ENCODE results near the gene NAA10. TPM values are rescaled to one million over a fixed set of nuclear protein-coding genes. Genes with fewer than 3 reads are reported as not detected.
A peak's percentile ranks its signal among the peaks of the same experiment; 100 is the strongest.

The NAA10 gene
- total RNA-seq, 2 donors from 2014 or later = 30.3 to 74.7 TPM

DNA sequence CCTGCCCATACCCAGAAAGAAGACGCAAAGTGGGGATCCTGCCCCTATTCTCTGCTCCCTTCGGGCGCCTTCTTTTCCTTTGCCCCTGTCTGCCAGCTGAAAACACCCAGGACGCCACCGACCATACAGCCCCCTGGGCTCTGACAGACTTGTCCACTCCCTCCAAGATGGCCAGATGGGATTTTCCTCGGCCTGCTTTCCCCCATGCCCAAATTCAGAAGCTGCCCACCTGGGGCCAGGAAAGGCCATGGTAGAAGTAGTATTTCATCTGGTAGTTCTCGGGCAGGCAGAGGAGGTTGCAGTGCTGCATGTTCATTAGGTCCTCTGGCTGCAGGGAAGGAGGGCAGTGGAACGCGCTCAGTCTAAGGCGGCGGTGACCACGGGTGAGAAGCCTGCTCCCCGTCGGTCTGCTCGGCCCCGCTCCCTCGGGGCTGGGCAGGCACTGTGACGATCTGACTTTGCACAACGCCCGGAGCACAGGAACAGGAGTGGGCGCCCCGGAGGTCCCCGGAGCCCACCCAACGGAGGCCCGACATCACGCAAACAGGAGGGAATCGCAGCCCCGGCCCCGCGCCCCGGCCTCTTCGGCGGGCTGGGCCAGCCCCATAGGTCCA lies 582 bp downstream of the NAA10 start:
- 0 to 3% methylated on average over 4 to 28 of the region's 33 CpGs for WGBS, 2 donors
- intact Hi-C loops (cut with DNase I) = no loop called here
- Histone ChIP-seq H3K9me3 (no peaks in the 10 kb centered on the region), H3K4me3 (peak overlapping the region; percentile 14 to 43), H3K36me3 (replicated peaks in 1 of 2; ENCODE audit: insufficient read depth in 1 of 2, low read depth in 2 of 2) (no peaks in the 10 kb centered on the region), H3K27me3 (no peaks in the 10 kb centered on the region), H3K4me1 (peaks cover 10% of the 10 kb centered on the region), H3K27ac (peak overlapping the region in 2 of 4 donors; percentile 55 to 64)
- no peak for TF ChIP-seq POLR2A (IDR thresholded peaks at IDR 0.05)
- TF ChIP-seq, protein P1, sequence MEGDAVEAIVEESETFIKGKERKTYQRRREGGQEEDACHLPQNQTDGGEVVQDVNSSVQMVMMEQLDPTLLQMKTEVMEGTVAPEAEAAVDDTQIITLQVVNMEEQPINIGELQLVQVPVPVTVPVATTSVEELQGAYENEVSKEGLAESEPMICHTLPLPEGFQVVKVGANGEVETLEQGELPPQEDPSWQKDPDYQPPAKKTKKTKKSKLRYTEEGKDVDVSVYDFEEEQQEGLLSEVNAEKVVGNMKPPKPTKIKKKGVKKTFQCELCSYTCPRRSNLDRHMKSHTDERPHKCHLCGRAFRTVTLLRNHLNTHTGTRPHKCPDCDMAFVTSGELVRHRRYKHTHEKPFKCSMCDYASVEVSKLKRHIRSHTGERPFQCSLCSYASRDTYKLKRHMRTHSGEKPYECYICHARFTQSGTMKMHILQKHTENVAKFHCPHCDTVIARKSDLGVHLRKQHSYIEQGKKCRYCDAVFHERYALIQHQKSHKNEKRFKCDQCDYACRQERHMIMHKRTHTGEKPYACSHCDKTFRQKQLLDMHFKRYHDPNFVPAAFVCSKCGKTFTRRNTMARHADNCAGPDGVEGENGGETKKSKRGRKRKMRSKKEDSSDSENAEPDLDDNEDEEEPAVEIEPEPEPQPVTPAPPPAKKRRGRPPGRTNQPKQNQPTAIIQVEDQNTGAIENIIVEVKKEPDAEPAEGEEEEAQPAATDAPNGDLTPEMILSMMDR (IDR thresholded peaks at IDR 0.05) = no peak
- ATAC-seq (no peak), DNase-seq (no peak)

GRCh38 chrX:153933748-153934147 lies 1.1 kb downstream of the NAA10 start:
- ATAC-seq = no peak
- intact Hi-C loops (cut with DNase I) = no loop called here
- 5 to 6% methylated on average over 3 to 6 of the region's 7 CpGs for WGBS, 2 donors

DNA sequence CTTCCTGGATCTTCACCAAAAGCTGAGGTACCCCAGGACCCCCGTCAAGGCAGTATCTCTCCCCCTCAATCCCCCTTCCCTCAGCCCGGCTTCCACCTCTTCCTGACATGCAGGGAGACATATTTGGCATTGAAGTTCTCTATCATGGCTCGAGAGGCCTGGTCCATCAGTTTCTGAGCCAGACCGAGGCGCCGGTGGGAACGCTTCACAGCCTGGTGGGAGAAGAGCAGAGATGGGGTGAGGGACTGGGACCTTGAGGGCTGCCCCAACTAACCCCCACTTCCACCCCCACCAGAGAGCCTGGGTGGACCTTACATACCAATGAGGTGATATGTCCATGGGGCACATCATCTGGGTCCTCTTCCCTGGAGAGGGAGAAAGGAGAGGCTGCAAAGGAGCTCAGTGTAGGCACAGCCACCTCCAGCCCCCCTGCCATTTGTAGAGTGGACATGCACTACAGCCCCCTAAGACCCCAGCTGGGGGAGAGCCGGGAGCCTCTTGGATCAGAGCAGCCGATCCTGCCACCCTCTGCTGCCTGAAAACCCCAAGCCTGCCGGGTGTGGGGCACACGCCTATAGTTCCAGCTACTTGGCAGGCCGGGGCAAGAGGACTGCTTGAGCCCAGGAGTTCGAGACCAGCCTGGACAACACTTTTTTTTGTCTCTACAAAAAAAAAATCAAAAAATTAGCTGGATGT lies 2.5 kb downstream of the NAA10 start:
- intact Hi-C loops (cut with DNase I) = no loop called here
- ATAC-seq = no peak
- H3K4me1 ChIP-seq = peaks cover 18% of the 10 kb centered on the region

More at GRCh38 chrX:153933748-153934147, 1.1 kb downstream of the NAA10 start:
- TF ChIP-seq POLR2A (IDR thresholded peaks at IDR 0.05) = no peak
- TF ChIP-seq, protein P1 (IDR thresholded peaks at IDR 0.05) = no peak
- no peaks in the 10 kb centered on the region for H3K36me3 ChIP-seq (replicated peaks in 1 of 2; ENCODE audit: insufficient read depth in 1 of 2, low read depth in 2 of 2)
- DNase-seq = no peak
- H3K4me1 ChIP-seq = peaks cover 15% of the 10 kb centered on the region
- H3K9me3 ChIP-seq = no peaks in the 10 kb centered on the region
- H3K4me3 ChIP-seq = no peak overlapping the region
- H3K27me3 ChIP-seq = no peaks in the 10 kb centered on the region
- no peak overlapping the region for H3K27ac ChIP-seq

DNA sequence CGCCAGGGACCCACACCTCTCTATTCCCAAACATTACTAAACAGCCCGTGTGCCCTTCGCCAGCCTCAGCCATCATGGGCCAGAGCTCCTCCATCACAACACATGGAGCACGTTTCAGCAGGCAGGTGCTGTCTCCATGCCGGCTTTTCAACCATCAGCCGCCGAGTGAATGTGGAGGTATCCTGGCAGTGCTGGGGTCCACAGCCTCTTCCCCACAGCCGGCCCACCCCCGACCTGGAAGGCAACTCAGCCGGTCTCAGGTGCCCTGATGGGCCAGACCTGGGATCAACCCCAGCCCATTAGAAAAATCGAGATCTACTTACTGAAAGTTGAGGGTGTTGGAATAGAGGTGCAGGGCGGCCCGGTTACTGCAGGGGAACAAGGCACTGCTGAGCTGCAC lies 3.1 kb downstream of the NAA10 start:
- Histone ChIP-seq H3K4me1 (peaks cover 25% of the 10 kb centered on the region), H3K9me3 (no peaks in the 10 kb centered on the region), H3K27ac (no peak overlapping the region), H3K27me3 (no peaks in the 10 kb centered on the region), H3K36me3 (replicated peaks in 1 of 2; ENCODE audit: insufficient read depth in 1 of 2, low read depth in 2 of 2) (no peaks in the 10 kb centered on the region), H3K4me3 (no peak overlapping the region)
- ATAC-seq = no peak
- DNase-seq = no peak
- intact Hi-C loops (cut with DNase I) = no loop called here
- WGBS, 2 donors = 84% methylated on average over 13 of the region's 13 CpGs; no CpG with 5 or more reads in 1 of the 2 donors
- TF ChIP-seq, protein P1 (IDR thresholded peaks at IDR 0.05) = no peak
- TF ChIP-seq POLR2A (IDR thresholded peaks at IDR 0.05) = no peak

More for the DNA sequence above, 2.5 kb downstream of the NAA10 start:
- no peaks in the 10 kb centered on the region for H3K36me3 ChIP-seq (replicated peaks in 1 of 2; ENCODE audit: insufficient read depth in 1 of 2, low read depth in 2 of 2)
- no peak overlapping the region for H3K27ac ChIP-seq
- WGBS, 2 donors = 80 to 94% methylated on average over 6 to 13 of the region's 13 CpGs
- DNase-seq = no peak
- no peak for TF ChIP-seq POLR2A (IDR thresholded peaks at IDR 0.05)
- TF ChIP-seq, protein P1 (IDR thresholded peaks at IDR 0.05) = no peak
- H3K27me3 ChIP-seq = no peaks in the 10 kb centered on the region
- no peak overlapping the region for H3K4me3 ChIP-seq
- no peaks in the 10 kb centered on the region for H3K9me3 ChIP-seq

All from body of pancreas (tissue), 4 donors.